Measurements from ENCODE around the gene POLA1. TPM values are rescaled to one million over a fixed set of nuclear protein-coding genes. Genes with fewer than 3 reads are reported as not detected.
A peak's percentile ranks its signal among the peaks of the same experiment; 100 is the strongest.

Gene POLA1
- total RNA-seq, 1 donor from 2014 or later = 25.5 TPM

GRCh38 chrX:25012793-25013631 lies 319.3 kb downstream of the POLA1 start:
- no peak for ATAC-seq
- intact Hi-C loops (cut with DNase I) = no loop called here
- no peak for DNase-seq (ENCODE audit: low spot score)

GRCh38 chrX:25013632-25014365 lies 320.1 kb downstream of the POLA1 start:
- DNase-seq (ENCODE audit: low spot score) (no peak), ATAC-seq (no peak)
- intact Hi-C loops (cut with DNase I) = no loop called here

- intact Hi-C loops (cut with DNase I) = no loop called here
- DNase-seq (ENCODE audit: low spot score) (no peak), ATAC-seq (no peak)
These were observed 320.7 kb downstream of the POLA1 start for GRCh38 chrX:25014366-25014838.

- ATAC-seq = peak; percentile 75
- no peak for DNase-seq (ENCODE audit: low spot score)
- intact Hi-C loops (cut with DNase I) = no loop called here
These were observed 322.0 kb downstream of the POLA1 start, which contains the start of gene ARX for GRCh38 chrX:25015486-25016360. ARX (minus strand) TSS chrX:25015965; CDS start chrX:25015737, 228 bp downstream.

- DNase-seq (ENCODE audit: low spot score) = no peak
- ATAC-seq = no peak
- intact Hi-C loops (cut with DNase I) = no loop called here
These were observed 322.6 kb downstream of the POLA1 start for GRCh38 chrX:25016361-25016671.

- no peak for ATAC-seq
- DNase-seq (ENCODE audit: low spot score) = no peak
- intact Hi-C loops (cut with DNase I) = no loop called here
These were observed 323.4 kb downstream of the POLA1 start for GRCh38 chrX:25016938-25017598.

GRCh38 chrX:25017667-25018247 lies 324.0 kb downstream of the POLA1 start:
- intact Hi-C loops (cut with DNase I) = no loop called here
- DNase-seq (ENCODE audit: low spot score) = no peak
- no peak for ATAC-seq

- intact Hi-C loops (cut with DNase I) = no loop called here
- no peak for ATAC-seq
- DNase-seq (ENCODE audit: low spot score) = no peak
These were observed 325.0 kb downstream of the POLA1 start for GRCh38 chrX:25018682-25019081.

- DNase-seq (ENCODE audit: low spot score) (no peak), ATAC-seq (no peak)
- intact Hi-C loops (cut with DNase I) = no loop called here
These were observed 326.1 kb downstream of the POLA1 start for GRCh38 chrX:25019707-25020390.

- intact Hi-C loops (cut with DNase I) = no loop called here
- DNase-seq (ENCODE audit: low spot score) = no peak
- ATAC-seq = no peak
These were observed 326.7 kb downstream of the POLA1 start for GRCh38 chrX:25020391-25020904.

- DNase-seq (ENCODE audit: low spot score) = no peak
- intact Hi-C loops (cut with DNase I) = no loop called here
- no peak for ATAC-seq
These were observed 327.3 kb downstream of the POLA1 start for GRCh38 chrX:25020905-25021449.

- intact Hi-C loops (cut with DNase I) = no loop called here
- DNase-seq (ENCODE audit: low spot score) = no peak
- ATAC-seq = no peak
These were observed 329.0 kb downstream of the POLA1 start for GRCh38 chrX:25022499-25023325.

GRCh38 chrX:25023908-25024307 lies 330.2 kb downstream of the POLA1 start:
- ATAC-seq (no peak), DNase-seq (ENCODE audit: low spot score) (no peak)
- intact Hi-C loops (cut with DNase I) = no loop called here

GRCh38 chrX:25025615-25026014 lies 331.9 kb downstream of the POLA1 start:
- DNase-seq (ENCODE audit: low spot score) (no peak), ATAC-seq (no peak)
- intact Hi-C loops (cut with DNase I) = no loop called here

GRCh38 chrX:25026576-25026975 lies 332.9 kb downstream of the POLA1 start:
- intact Hi-C loops (cut with DNase I) = no loop called here
- ATAC-seq = no peak
- no peak for DNase-seq (ENCODE audit: low spot score)

- no peak for ATAC-seq
- intact Hi-C loops (cut with DNase I) = no loop called here
- no peak for DNase-seq (ENCODE audit: low spot score)
These were observed 335.0 kb downstream of the POLA1 start for GRCh38 chrX:25028726-25029125.

All from sciatic nerve (tissue), 2 donors.